Measurements from ENCODE around the gene ANKRD30A. TPM values are rescaled to one million over a fixed set of nuclear protein-coding genes. Genes with fewer than 3 reads are reported as not detected.
"Not testable (repeated sequence)": the region's sequence is repeated elsewhere in the genome, so short reads cannot be mapped to it uniquely, and the experiment has no call there.

ANKRD30A gene, protein sequence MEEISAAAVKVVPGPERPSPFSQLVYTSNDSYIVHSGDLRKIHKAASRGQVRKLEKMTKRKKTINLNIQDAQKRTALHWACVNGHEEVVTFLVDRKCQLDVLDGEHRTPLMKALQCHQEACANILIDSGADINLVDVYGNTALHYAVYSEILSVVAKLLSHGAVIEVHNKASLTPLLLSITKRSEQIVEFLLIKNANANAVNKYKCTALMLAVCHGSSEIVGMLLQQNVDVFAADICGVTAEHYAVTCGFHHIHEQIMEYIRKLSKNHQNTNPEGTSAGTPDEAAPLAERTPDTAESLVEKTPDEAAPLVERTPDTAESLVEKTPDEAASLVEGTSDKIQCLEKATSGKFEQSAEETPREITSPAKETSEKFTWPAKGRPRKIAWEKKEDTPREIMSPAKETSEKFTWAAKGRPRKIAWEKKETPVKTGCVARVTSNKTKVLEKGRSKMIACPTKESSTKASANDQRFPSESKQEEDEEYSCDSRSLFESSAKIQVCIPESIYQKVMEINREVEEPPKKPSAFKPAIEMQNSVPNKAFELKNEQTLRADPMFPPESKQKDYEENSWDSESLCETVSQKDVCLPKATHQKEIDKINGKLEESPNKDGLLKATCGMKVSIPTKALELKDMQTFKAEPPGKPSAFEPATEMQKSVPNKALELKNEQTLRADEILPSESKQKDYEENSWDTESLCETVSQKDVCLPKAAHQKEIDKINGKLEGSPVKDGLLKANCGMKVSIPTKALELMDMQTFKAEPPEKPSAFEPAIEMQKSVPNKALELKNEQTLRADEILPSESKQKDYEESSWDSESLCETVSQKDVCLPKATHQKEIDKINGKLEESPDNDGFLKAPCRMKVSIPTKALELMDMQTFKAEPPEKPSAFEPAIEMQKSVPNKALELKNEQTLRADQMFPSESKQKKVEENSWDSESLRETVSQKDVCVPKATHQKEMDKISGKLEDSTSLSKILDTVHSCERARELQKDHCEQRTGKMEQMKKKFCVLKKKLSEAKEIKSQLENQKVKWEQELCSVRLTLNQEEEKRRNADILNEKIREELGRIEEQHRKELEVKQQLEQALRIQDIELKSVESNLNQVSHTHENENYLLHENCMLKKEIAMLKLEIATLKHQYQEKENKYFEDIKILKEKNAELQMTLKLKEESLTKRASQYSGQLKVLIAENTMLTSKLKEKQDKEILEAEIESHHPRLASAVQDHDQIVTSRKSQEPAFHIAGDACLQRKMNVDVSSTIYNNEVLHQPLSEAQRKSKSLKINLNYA (N-terminal part only)
- not detected for polyA plus RNA-seq (ENCODE audit: insufficient read length)

DNA sequence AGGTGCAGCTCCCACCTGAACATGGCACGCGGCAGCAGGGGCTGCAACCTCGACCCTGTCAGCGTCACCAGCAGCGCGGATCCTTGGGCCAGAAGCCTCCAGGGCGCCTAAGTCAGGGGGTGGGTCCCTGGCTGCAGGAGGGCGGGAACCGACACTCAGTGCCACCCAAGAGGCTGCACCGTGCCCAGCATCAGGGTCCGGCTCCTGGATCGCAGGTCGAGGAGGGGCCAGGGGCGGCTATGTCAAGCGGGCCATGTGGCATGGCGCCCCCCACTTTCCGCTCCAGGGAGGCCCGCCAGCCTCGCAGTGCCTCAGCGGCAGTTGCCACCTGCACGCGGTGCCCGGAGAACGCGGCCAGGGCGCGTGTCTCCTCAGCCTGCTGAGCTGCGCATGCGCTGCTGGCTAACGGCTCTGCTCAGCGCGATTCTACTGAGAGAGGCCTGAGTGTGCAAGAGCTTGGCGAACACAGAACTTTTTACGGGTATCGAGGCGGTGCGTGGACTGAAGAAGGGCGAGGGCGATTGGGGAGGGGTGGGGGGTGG, at the start of gene ANKRD30A:
ANKRD30A (plus strand) TSS at position 408 of the 542 bp plus-strand sequence. CDS start 190 bp downstream, outside the sequence.
- DNase-seq (ENCODE audit: low read depth): no peak

DNA sequence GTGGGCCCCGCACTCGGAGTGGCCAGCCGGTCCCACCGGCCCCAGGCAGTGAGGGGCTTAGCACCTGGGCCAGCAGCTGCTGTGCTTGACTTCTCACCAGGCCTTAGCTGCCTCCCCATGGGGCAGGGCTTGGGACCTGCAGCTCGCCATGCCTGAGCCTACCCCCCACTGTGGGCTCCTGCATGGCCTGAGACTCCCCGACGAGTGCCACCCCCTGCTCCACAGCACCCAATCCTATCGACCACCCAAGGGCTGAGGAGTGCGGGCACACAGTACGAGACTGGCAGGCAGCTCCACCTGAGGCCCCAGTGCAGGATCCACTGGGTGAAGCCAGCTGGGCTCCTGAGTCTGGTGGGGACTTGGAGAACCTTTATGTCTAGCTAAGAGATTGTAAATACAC, 49.3 kb upstream of the ANKRD30A start:
- DNase-seq (ENCODE audit: low read depth): not testable (repeated sequence)

DNA sequence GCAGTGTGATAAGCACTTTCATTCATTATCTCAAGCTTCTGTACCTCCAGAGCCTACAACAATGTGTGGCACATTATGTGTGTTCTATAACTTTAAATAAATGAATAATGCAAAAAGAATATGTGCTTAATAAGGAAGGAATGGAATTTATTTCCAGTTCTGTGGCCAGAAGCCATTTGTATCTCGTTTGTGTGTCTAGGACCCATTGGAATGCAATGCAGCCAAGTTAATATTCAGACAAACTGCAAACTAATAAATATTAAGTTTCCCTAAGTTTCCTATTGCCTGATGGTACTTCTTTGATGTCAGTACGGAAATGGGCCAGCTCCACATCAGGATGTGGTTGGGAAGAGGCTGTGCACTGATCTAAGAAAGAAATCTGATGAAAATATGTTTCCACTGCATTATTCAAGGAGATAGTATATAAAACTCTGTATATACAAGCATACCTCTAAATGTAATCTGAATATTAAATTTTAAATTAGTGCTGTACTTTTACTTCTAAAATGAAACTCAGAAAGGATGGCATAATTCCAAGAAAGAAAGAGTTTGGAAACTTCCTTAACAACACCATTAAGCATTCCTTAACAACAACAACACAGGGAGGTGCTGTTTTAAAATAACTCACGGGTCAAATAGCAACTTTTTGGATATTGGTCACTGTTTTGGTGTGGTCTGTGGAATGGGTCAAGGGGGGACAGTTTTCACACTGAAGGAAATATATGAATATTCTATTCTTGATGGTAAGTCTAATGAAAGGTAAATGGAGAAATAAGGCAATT, 29.4 kb upstream of the ANKRD30A start:
- no peak for DNase-seq (ENCODE audit: low read depth)

DNA sequence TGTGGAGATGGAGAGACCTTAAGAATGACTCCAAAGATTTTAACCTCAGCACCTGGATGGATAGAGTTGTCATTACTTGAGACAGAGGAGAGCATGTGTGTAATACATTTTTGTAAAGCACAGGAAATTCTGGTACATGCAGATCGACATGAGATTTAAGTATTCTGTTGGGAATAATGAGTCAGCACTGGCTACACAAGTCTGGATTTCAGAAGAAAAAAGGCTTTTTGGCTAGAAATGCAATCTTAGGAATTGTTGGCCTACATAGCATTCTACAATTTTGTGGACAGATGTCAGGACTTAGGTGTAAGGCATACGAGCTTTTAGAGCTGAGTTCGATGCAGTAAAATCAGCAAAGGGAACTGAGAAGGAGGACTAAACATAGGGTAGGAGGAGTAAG, 24.1 kb upstream of the ANKRD30A start:
- no peak for DNase-seq (ENCODE audit: low read depth)

DNA sequence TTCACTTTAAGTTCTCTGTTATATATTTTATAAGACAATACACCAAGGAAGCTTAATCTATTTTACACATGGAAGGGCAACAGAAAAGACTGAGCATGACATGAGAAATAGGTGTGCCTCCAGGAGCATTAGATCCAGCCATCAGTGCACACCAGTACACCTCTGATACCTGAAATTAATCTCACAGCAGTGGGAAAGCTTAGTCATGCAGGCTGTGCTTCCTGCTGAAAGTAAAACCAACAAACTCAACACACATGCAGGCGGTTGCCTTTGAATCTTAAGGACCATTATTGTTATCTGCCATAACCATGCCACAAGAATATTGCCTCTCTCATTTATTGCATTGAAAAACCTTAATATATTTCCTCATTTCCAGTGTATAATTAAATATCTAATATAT, 16.4 kb upstream of the ANKRD30A start:
- DNase-seq (ENCODE audit: low read depth): no peak

DNA sequence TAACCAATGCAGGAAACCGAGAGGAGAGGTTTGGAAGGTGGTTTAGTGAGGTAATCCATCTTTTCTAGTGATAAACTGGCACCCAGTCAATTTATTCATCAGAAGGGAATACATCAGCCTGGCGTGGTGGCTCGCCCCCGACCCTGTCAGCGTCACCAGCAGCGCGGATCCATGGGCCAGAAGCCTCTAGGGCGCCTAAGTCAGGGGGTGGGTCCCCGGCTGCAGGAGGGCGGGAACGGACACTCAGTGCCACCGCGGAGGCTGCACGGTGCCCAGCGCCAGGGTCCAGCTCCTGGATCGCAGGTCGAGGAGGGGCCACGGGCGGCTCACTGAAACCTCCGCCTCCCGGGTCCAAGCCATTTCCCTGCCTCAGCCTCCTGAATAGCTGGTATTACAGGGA, 866 bp upstream of the ANKRD30A start:
- DNase-seq (ENCODE audit: low read depth): no peak

DNA sequence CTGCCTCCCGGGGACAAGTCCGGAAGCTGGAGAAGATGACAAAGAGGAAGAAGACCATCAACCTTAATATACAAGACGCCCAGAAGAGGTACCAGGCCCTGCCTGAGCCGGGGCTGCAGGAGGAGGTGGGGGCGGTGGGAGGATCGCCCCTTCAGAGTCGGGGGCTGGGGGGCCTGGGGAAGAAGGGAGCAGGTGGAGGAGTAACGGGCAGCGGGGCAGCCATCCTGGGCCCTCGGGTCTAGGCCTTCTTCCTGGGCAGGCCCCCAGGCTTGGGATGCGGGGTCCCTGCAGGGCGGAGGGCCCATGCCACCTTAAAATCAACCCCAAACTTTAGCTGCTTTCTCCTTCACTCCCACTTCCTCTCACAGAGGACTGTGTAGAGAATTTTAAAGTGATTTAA, 523 bp downstream of the ANKRD30A start:
- no peak for DNase-seq (ENCODE audit: low read depth)

DNA sequence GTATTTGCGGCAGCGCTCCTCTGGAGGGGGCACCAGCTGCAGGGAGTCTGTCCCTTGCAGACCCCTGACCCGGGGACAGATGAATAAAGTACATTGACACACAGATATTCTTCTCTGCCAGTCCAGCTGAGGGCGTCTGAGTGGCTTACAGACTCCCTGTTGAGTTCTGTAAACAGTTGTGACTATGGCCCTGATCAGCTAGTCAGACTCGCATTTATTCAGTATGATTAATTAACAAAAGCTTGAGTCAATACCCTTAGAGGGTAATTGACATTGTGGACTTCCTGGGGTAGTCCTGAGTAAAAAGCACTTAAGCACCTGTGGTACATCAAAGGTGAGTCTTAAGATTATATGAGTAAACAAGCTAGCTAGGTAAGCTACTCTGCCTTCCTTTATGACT, 21.0 kb downstream of the ANKRD30A start:
- DNase-seq (ENCODE audit: low read depth): no peak

DNA sequence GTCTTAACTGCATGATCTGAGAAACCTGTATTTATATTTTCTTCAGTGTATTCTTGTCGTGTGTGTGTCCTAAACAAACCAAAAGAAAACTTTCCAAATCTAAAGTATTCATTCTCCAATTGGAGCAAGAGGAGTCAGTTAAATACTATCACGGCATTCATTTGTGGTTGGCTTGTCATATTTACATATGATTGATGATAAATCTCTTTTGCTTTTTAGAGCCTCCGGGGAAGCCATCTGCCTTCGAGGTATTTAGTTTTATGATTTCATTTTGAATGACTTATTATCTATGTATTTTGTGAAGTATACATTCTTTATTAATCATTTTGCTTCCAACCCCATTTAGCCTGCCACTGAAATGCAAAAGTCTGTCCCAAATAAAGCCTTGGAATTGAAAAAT, 37.0 kb downstream of the ANKRD30A start:
- not testable (repeated sequence) for DNase-seq (ENCODE audit: low read depth)

DNA sequence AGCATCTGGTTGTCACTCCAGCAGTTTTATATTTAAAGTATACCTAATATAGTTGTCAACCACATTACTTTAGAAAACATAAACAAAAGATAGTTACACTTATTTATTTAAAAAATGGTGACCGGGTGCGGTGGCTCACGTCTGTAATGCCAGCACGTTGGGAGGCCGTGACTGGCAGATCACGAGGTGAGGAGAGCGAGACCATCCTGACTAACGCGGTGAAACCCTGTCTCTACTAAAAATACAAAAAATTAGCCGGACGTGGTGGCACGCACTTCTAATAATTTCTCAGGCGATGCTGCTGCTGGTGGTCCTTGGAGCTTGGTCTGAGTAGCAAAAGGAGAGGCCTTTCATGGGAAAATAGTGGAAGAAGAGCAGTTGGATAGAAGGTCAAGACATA, 46.5 kb downstream of the ANKRD30A start:
- not testable (repeated sequence) for DNase-seq (ENCODE audit: low read depth)

DNA sequence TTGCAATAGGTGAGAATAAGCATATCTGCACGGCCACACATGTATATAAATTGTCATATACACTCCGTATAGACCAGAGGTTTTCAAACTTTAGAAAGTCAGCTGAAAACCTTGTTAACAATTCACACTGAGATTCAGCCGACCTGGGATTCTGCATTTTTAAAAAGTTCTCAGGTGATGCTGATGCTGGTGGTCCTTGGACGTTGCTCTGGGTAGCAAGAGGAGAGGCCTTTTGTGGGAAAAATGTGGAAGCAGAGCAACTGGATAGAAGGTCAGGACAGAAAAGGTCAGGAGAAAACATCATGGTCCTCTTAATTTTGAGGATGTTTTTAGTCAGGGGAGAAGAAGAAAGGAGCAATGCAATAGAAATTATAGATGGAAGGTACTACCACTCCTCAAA, 52.9 kb downstream of the ANKRD30A start:
- not testable (repeated sequence) for DNase-seq (ENCODE audit: low read depth)

DNA sequence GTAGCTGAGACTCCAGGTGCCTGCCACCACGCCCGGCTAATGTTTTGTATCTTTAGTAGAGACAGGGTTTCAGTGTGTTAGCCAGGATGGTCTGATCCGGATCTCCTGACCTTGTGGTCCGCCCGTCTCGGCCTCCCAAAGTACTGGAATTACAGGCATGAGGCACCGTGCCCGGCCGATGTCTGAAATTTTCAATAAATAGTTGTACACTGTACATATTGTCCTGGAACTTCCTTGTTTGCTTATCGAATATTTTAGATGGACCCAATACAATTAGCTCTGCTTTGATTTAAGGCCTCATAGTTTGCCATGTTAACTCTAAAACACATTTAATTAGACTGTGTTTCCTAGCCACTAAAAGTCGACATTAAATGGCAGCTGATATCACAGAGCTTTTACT, 57.3 kb downstream of the ANKRD30A start:
- DNase-seq (ENCODE audit: low read depth): not testable (repeated sequence)

DNA sequence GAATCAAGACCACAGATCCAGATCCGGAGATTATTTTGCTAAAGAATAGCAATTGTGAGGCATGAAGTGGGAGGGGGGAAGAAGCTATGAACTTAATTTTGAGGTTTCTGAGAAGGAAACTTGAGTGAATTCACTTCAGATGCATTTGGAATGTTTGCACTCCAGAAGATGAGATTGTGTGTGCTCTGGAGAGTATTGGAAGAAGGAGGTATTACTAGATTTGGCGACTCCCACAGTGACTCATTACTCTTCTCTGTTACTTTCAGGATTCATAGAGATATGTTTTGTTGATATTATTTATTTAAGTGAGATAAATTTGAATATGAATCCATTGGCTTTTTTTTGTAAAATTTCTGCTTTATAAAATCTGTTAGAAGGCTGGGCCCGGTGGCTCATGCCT, 80.7 kb downstream of the ANKRD30A start:
- DNase-seq (ENCODE audit: low read depth): no peak

DNA sequence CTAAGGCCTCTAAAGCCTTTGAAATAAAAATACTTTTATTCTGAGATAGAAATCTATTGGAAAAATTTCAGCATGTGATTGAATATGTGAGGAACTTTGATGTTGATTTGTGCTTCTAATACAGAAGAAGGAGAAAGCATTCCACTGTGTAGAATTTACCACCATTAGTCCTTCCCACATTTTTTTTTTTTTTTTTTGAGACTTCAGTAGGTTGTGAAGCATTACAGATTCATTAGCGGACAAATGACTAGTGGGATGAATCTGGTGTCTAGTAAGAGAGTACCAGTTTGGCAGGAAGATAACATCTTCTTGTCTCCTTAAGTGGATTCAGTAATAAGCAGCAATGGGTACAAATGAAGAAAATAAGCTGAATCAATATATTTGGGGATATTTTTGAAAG, 95.5 kb downstream of the ANKRD30A start:
- no peak for DNase-seq (ENCODE audit: low read depth)

DNA sequence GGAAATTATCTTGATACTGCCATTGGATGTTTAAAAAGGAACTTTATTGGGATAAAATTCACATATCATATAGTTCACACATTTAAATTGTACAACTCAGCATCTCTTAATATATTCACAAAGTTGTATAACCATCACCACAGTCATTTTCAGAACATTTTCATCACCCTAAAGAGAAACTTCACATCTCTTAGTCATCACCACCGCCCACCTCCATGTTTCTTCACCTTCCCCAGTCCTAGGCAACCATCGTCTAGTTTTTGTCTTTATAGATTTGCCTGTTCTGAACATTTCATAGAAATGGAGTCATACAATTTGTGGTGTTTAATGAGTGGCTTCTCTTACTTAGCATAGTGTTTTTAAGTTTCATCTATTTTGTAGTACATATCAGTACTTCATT, 96.6 kb downstream of the ANKRD30A start:
- DNase-seq (ENCODE audit: low read depth): no peak

DNA sequence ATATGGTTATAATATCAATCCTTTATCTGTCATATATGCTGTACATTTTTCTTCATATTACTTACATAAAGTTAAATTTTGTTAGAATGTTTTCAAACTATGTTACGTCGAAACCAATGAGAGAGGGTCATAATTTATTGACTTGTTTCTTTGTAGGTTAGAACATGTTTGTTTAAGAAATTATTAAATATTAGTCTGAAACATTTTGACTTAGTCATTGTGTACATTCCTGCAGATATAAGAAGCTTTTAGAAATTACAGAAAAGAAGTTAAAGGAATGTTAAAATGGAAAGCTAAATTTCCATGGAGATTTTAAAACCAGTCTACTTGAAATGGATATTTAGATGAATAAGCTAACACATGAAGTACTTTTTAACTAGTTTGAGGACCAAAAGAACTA, 99.8 kb downstream of the ANKRD30A start:
- DNase-seq (ENCODE audit: low read depth): no peak

DNA sequence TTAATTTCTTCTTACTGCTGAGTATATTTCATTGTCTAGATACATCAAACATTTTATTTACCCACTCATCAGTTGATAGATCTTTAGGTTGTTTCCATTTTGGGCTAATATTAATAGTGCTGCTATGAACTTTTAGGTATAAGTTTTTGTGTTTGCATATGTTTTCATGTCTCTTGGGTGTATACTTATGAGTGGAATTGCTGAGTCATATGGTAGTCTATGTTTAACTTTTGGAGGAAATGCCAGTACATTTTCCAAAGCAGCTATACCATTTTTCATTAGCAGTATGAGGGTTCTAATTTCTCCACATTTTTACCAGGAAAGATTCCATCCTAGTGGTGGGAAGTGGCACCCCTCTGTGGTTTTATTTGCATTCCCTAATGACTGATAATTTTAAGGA, 101.1 kb downstream of the ANKRD30A start:
- DNase-seq (ENCODE audit: low read depth): no peak

DNA sequence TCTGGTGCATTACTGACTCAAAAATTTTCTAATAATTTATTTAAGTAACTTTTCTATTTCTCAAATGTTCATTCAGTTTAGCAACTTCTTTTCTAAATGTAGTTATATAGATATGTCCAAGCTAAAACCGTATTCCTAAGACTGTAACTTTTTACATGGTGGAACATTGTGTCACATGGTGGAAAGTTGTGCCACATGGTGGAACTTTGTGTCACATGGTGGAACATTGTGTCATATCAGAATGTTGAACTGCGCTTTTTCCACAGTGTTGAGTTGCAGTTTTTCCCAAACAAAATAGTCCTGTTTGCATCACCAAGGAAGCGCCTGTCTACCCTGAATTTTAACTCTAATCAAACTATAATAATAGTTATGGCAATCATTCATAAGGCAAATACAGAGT, 109.3 kb downstream of the ANKRD30A start:
- no peak for DNase-seq (ENCODE audit: low read depth)

DNA sequence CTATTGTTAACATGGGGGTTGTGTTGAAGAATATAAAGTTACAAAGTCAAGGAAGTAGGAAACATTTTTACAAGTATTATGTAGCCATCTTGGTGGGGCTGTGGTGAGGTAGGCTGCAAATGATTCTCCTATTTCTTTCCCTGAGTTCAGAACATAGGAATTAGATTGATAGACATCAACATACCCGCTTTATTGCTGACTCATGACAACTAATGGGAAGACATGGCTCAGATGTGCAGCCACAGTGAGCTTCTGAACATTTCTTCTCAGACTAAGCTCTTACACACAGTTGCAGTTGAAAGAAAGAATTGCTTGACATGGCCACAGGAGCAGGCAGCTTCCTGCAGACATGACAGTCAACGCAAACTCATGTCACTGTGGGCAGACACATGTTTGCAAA, 110.7 kb downstream of the ANKRD30A start:
- no peak for DNase-seq (ENCODE audit: low read depth)

DNA sequence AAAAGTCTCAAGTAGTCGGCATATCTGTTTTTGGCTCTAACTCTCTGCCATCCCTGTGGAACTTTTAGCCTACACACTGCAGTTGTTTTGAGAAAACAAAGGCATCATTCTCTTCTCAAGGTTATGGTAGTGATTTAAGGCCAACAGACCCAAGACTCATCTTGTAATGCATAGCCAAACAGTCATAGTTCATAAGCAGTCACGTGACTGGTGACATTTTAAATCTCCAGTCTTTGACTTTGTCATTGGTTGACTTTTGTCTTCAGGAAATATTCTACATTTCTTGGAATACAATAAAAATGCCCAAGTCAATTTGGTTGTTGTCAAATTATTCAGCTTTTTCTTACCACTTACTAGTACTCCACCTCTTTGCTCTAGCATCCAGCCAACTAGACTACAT, 114.8 kb downstream of the ANKRD30A start:
- DNase-seq (ENCODE audit: low read depth): no peak

DNA sequence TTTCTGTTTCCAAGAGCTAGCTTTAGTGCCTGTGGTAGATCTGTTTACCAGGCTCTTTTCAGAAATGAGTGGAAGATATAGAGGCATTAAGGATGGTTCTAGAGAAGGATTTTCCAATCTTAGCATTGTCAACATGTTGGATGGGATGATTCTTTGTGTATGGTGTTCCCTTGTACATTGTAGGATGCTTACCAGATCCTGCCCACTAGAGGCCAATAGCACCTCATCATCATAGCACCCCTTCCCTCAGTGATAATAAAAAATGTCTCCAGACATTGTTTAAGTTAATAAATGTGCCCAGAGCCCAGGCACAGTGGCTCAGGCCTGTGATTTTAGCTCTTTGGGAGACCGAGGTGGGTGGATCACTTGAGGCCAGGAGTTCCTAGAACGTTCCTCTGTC, 121.2 kb downstream of the ANKRD30A start:
- no peak for DNase-seq (ENCODE audit: low read depth)
